Gastrocnemius medialis (tissue), 4 donors: ENCODE results near the gene SPEG.

ENCODE experiments used
- CTCF ChIP-seq, 5 experiments: fragments of 450-650 bp in 3 of 5; fragments of 200-600 bp in 2 of 5; sonication (generic) in 2 of 5; IDR thresholded peaks in 4 of 5; conservative IDR thresholded peaks in 1 of 5; 1 replicate in 4 of 5; 2 replicates in 1 of 5; pipeline ENCODE4 v1.5.1; 2016 to 2019; ENCODE audit warnings: antibody characterized with exemption in 5 of 5, mild to moderate bottlenecking in 3 of 5, moderate library complexity in 3 of 5
- POLR2A ChIP-seq, 2 donors: fragments of 450-650 bp; IDR thresholded peaks; one replicate each; pipeline ENCODE4 v1.6.1; 2017; ENCODE audit warnings: antibody characterized with exemption in 2 of 2, mild to moderate bottlenecking in 2 of 2, moderate library complexity in 2 of 2

- TF ChIP-seq CTCF (IDR thresholded peaks at IDR 0.05 in 4 of 5, conservative IDR thresholded peaks at IDR 0.05 in 1 of 5) (no peak), POLR2A (IDR thresholded peaks at IDR 0.05) (no peak)
These were observed 8.6 kb upstream of the SPEG start for GRCh38 chr2:219426068-219426443.
